Transverse colon (tissue), 4 donors: Measurements from ENCODE around the gene DDX46.

ENCODE experiments used
- CTCF ChIP-seq, 5 experiments: fragments of 200-600 bp in 3 of 5; fragments of 450-650 bp in 2 of 5; sonication (generic) in 3 of 5; IDR thresholded peaks; 1 replicate in 2 of 5; 2 replicates in 3 of 5; pipeline ENCODE4 v1.5.1; 2016 to 2017; ENCODE audit warnings: antibody characterized with exemption in 5 of 5, inconsistent platforms in 3 of 5, mild to moderate bottlenecking in 2 of 5, moderate library complexity in 1 of 5
- EP300 ChIP-seq: sonication (generic); formaldehyde crosslinking; IDR thresholded peaks from one replicate; pipeline ENCODE4 v1.6.1; 2017; ENCODE audit warnings: antibody characterized with exemption, low read depth
- POLR2A ChIP-seq: fragments of 450-650 bp; IDR thresholded peaks from one replicate; pipeline ENCODE4 v1.6.1; 2016; ENCODE audit warnings: antibody characterized with exemption, mild to moderate bottlenecking, moderate library complexity
- POLR2AphosphoS5 ChIP-seq, 3 donors: sonication (generic); formaldehyde crosslinking; IDR thresholded peaks; one replicate each; pipeline ENCODE4 v1.6.1; 2016; ENCODE audit warnings: antibody characterized with exemption in 3 of 3

- TF ChIP-seq POLR2A: no peak
- TF ChIP-seq POLR2AphosphoS5 (IDR thresholded peaks at IDR 0.05): no peak
- no peak for TF ChIP-seq CTCF (IDR thresholded peaks at IDR 0.05)
- no peak for TF ChIP-seq EP300
These were observed 23.3 kb upstream of the DDX46 start for GRCh38 chr5:134735243-134735642.
